Measurements from ENCODE around the gene TNXB. TPM values are rescaled to one million over a fixed set of nuclear protein-coding genes. Genes with fewer than 3 reads are reported as not detected.

Gene TNXB
- total RNA-seq, 1 experiment from 2014 or later, result 2.7 TPM

GRCh38 chr6:32076321-32076809 is 32.8 kb downstream of the TNXB start:
- no peaks in the 10 kb centered on the region for H3K9me3 Mint-ChIP-seq (ENCODE audit: unreplicated experiment)
- H3K36me3 Mint-ChIP-seq (ENCODE audit: insufficient read depth, unreplicated experiment), result no peaks in the 10 kb centered on the region
- no peaks in the 10 kb centered on the region for H3K27me3 Mint-ChIP-seq (ENCODE audit: insufficient read depth, unreplicated experiment)
- Histone ChIP-seq H3K4me1 (no peaks in the 10 kb centered on the region), H3K36me3 (ENCODE audit: control insufficient read depth, insufficient read depth, low read length) (no peaks in the 10 kb centered on the region), H3K4me3 (ENCODE audit: low read depth, low read length) (no peak overlapping the region), H3K9me3 (no peaks in the 10 kb centered on the region), H3K27me3 (replicated peaks; ENCODE audit: control insufficient read depth, insufficient read depth, low read length) (no peaks in the 10 kb centered on the region)
- H3K4me1 Mint-ChIP-seq (ENCODE audit: low read depth, unreplicated experiment), result no peaks in the 10 kb centered on the region
- BruUV-seq (replicated peaks), result no TSS peak
- no peak overlapping the region for H3K4me3 Mint-ChIP-seq (ENCODE audit: unreplicated experiment)
- no peak for TF ChIP-seq CTCF (IDR thresholded peaks at IDR 0.05; ENCODE audit: insufficient read depth in 1 of 2, low read depth in 1 of 2, low read length in 1 of 2, severe bottlenecking in 1 of 2, unreplicated experiment in 1 of 2)
- intact Hi-C loops (cut with micrococcal nuclease; ENCODE audit: unreplicated experiment), result no loop called here
- no peak overlapping the region for H3K27ac Mint-ChIP-seq (ENCODE audit: unreplicated experiment)
- ChIA-PET POLR2A (no interaction called here), CTCF (no interaction called here)
- DNase-seq, result no peak

- Histone ChIP-seq H3K27me3 (replicated peaks; ENCODE audit: control insufficient read depth, insufficient read depth, low read length) (no peaks in the 10 kb centered on the region), H3K4me3 (ENCODE audit: low read depth, low read length) (no peak overlapping the region), H3K4me1 (no peaks in the 10 kb centered on the region), H3K36me3 (ENCODE audit: control insufficient read depth, insufficient read depth, low read length) (no peaks in the 10 kb centered on the region), H3K9me3 (no peaks in the 10 kb centered on the region)
- intact Hi-C loops (cut with micrococcal nuclease; ENCODE audit: unreplicated experiment), result no loop called here
- Mint-ChIP-seq H3K9me3 (ENCODE audit: unreplicated experiment) (no peaks in the 10 kb centered on the region), H3K4me1 (ENCODE audit: low read depth, unreplicated experiment) (no peaks in the 10 kb centered on the region), H3K36me3 (ENCODE audit: insufficient read depth, unreplicated experiment) (no peaks in the 10 kb centered on the region), H3K4me3 (ENCODE audit: unreplicated experiment) (no peak overlapping the region), H3K27me3 (ENCODE audit: insufficient read depth, unreplicated experiment) (no peaks in the 10 kb centered on the region), H3K27ac (ENCODE audit: unreplicated experiment) (no peak overlapping the region)
- CTCF ChIA-PET, result no interaction called here
- BruUV-seq (replicated peaks), result no TSS peak
- no peak for TF ChIP-seq CTCF (IDR thresholded peaks at IDR 0.05; ENCODE audit: insufficient read depth in 1 of 2, low read depth in 1 of 2, low read length in 1 of 2, severe bottlenecking in 1 of 2, unreplicated experiment in 1 of 2)
- no peak for DNase-seq
- POLR2A ChIA-PET, result no interaction called here
These were observed 33.4 kb downstream of the TNXB start for GRCh38 chr6:32075781-32076180.

- BruUV-seq (replicated peaks), result no TSS peak
- Mint-ChIP-seq H3K4me3 (ENCODE audit: unreplicated experiment) (no peak overlapping the region), H3K27me3 (ENCODE audit: insufficient read depth, unreplicated experiment) (no peaks in the 10 kb centered on the region), H3K36me3 (ENCODE audit: insufficient read depth, unreplicated experiment) (no peaks in the 10 kb centered on the region), H3K4me1 (ENCODE audit: low read depth, unreplicated experiment) (no peaks in the 10 kb centered on the region), H3K27ac (ENCODE audit: unreplicated experiment) (no peak overlapping the region), H3K9me3 (ENCODE audit: unreplicated experiment) (no peaks in the 10 kb centered on the region)
- Histone ChIP-seq H3K4me1 (no peaks in the 10 kb centered on the region), H3K9me3 (no peaks in the 10 kb centered on the region), H3K4me3 (ENCODE audit: low read depth, low read length) (no peak overlapping the region), H3K27me3 (replicated peaks; ENCODE audit: control insufficient read depth, insufficient read depth, low read length) (no peaks in the 10 kb centered on the region), H3K36me3 (ENCODE audit: control insufficient read depth, insufficient read depth, low read length) (no peaks in the 10 kb centered on the region)
- no peak for DNase-seq
- CTCF ChIA-PET, result interaction anchor here (0.6 kb wide), 1 partner anchor 21 kb away, joined by 3 read pairs; no protein-coding TSS in a partner anchor
- POLR2A ChIA-PET, result no interaction called here
- intact Hi-C loops (cut with micrococcal nuclease; ENCODE audit: unreplicated experiment), result no loop called here
- TF ChIP-seq CTCF (IDR thresholded peaks at IDR 0.05; ENCODE audit: insufficient read depth in 1 of 2, low read depth in 1 of 2, low read length in 1 of 2, severe bottlenecking in 1 of 2, unreplicated experiment in 1 of 2), result no peak
These were observed 34.1 kb downstream of the TNXB start for GRCh38 chr6:32074996-32075532.

Measured in Caco-2 (cell line).